ENCODE measurements around the gene ENGASE.

ENGASE gene

DNA sequence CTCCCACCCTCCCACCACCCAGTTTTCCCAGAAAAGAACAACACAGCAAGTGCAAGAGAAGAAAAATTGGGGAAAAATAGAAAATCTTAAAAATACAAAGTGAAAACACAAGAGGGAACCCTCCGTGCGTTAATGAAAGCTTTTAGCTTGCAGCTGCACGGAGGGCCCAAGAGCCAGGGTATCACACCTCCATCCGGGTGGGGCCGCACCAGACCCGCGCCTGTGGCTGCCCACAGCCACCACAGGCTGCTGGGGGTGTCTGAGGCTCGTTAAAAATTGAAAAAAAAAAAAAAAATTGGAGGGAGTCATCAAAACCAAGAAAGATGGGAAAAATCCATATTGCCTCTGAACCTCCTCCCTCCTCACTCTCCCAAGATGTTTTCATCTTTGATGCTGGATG is 18.6 kb downstream of the ENGASE start:
- no peak for DNase-seq (ENCODE audit: low read depth)

DNA sequence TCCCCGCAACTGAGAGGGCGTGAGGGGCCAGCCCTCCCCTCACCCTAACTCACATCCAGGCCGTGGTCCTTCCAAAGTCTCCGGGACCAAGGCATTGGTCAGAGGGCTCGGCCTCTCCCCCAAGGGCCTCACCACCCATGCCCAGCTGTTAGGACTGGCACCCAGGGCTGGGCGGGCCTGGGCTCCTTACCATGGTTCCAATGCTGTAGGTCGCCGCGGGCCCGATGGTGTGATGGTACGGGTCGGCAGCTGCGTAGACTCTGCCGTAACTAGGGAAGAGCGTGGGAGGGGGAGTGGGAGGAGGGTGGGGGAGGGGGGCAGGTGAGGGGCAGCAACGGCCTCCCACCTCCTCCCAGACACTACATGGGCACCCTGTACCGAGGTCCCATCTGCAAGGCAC is 19.6 kb downstream of the ENGASE start:
- DNase-seq (ENCODE audit: low read depth): no peak

DNA sequence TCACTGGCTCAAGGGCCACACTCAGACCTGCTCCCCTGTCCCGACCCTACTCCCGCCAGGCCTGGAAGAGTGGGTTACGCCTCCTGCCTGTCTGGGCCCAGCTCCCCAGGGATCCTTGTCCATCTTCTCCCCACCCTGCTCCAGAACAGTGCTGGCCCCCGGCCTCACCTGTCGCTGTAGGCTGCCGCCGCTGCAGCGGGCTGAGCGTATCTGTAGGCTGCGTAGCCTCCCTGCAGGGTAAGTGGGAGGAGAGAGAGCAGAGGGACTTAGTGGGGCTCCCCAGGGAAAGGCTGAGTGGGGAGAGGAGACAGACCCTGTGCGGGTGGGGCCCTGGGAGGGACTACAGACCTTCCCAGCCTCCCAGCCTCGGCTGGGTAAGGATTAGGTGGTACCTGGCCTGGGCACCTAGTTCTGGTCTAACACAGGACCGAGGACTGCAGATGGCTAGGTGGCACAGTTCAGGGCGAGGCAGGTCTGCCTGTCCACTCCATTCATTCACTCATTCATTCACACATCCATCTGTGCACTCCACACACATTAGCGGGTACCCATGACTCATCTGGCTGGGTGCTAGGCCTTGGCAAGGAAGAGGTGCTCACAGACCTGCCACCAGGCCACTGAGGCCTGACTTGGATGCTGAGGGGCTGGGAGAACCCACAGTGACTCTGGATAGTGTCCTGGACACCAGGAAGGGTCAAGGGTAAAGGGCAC is 20.9 kb downstream of the ENGASE start:
- DNase-seq (ENCODE audit: low read depth): no peak

DNA sequence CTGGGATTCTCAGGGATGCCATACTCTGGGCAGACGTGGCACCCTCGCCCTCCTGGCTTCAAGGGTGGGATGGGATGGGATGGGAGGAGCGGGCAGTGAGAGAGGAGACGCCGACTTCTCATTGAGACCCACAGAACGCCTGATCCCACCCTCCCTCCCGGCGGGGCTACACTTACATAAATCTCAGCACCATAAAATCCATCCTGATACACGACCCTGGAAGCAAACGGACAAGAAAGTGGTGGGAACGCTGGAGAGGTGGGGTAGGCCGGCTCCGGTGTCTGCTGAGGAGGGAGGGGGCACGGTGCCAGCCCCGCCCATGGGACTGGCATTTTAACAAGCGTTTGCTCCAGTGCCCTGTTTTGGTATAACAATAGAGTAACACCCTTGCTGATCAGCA is 21.9 kb downstream of the ENGASE start:
- DNase-seq (ENCODE audit: low read depth): no peak

DNA sequence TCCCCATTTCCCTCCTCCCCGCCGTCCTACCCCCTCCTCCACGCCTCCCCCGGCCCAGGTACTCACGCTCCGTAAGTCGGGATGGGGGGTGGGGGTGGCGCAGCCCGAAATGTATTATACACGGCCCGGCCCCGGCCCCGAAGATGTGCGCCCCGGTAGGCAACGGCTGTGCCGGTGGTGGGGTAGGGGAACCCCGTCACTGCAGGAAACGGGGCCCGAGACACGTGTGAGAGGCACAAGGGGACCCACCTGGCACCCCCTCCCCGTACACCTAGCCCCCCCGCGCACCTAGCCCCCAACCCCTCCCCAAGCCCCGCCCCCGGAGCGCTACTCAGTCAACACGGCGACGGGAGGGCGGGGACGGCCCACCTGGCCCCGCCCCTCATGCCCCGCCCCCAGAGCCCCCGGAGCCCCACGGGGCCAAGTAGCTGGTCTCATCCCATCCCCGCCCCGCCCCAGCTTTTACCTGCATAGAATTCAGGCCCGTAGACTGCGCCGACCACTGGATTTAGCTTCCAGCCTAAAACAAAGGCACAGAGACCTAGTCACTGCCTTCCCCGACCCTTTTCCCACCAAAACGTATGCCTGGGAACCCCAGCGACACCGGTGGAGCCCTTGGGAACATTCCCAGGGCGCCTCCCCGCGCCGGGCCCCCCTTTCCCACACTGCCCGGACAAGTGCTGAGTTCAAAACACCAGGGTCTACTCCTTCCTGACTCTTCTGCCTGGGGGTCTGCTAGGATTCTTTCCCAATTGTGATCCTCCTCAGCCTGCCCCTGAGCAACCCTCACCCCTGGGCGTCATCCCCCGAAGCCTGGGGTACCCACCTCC is 22.8 kb downstream of the ENGASE start:
- no peak for DNase-seq (ENCODE audit: low read depth)

DNA sequence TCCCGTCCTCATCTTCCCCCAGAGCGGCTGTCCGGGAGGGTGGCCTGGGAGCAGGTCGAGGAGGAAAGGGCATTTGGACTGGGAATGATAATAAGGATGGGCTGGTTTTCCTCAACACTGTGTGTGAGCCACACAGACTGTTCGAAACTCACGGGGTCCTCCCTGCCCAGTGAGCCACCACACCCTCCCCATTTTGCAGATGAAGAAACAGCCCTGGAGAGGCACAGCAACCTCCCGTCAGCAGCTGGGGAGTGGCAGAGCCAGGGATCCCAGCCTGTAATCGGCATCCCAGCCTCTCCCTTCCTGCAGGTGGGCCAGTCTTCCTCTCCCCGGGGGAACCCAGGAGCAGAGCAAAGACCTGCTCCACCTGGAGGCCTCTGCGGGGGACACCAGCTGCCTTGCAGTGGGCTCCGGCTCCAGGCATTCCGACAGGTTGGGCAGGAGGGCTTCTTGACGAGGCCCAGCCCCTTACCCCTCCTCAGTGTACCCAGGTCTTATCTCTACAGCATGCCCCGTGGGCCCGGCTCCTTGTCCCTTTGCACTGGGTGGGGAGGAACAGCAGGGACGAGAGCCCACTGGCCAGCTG is 23.8 kb downstream of the ENGASE start:
- DNase-seq (ENCODE audit: low read depth): no peak

DNA sequence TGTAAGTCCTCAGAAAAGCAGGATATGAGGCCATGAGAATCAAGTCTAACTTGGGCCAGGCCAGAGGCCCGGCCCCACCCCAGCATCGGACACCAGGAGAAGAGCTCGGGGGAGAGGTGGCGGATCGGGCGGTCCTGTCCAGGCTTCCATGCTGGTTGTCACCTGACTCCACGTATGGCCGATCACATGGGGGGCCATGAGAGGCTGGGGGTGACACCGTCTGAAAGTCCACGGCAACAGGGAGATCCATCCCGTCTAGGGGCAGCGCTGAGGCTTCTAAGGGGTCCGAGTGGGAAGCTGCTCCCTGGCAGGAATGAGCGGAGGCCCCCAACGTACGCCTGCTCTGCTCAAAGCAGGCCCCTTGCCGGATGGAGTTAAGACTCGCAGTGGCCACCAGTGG is 25.8 kb downstream of the ENGASE start:
- DNase-seq (ENCODE audit: low read depth): no peak

DNA sequence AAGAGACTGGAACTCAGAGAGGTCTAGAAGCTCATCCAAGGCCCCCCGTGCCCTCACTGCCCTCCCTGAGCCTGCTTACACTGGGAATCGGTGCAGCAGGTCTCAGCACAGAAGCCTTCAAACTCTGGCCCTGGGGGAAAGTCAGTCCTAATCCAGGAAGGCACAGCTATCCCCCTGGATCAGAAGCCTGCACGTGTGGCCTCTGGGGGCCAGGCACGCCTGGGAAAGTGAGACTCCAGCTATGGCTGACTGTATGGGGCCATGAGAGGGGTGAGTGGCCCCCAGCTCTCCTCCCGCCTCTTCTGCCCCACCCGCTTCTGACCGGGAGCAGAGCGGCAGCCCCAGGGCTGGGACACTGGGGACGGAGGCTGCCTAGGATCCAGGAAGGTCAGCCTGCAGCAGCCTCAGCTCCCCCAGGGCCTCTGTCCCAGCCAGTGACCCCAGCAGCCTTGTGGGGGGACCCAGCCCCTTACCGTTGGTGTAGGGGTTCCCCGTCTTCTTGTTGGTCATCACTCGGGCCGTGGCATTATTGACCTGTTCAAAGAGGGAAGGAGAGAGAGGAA is 26.6 kb downstream of the ENGASE start:
- no peak for DNase-seq (ENCODE audit: low read depth)

DNA sequence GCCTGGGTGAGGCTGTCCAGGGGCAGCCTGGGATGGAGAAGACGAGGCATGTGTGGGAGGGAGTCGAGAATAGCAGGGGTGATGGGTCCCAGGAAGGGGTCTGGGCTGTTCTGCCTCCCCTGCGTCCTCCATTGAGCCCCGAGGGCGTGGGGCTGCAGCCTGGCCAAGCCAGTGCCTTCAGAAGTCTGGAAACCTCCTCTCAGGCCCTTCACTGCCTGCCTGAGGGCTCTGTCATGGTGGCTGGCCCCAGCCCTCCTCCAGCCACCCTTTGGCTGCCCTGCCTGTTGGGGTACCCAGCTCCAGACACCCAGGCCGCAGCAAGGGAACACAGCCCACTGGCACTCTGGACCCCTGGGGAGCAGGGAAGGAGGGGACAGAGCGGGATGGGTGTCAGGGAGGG is 27.6 kb downstream of the ENGASE start:
- DNase-seq (ENCODE audit: low read depth): no peak

DNA sequence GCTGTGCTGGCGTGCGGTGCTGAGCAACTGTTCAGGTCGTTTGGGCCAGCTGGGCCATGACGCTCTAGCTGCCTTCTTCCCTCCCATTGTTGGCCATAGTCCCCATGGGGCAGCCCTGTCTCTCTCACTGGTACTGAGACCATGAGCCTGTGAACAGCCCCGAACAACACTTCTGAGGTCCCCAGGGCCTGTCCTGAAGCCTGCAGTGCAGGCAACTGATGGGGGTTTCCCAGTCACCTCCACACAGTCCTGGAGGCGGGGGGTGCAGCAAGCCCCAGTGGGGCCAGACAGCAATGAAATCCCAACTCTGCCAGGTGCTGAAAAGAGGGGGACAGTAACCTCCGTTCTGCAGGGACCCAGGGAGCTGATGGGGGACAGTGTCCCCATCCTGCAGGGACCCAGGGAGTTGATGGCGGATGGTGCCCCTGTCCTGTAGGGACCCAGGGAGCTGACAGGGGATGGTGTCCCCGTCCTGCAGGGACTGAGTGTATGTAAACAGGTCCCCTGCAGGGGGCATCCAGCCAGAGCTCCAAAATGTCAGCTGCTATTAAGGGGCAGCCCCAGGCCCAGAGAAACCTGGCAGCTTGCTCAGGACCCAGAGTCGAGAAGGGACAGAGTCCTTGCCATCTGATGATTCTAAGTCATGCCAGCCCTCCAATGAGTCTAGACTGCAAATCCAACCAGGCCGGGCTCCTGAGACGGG is 30.4 kb downstream of the ENGASE start:
- no peak for DNase-seq (ENCODE audit: low read depth)

DNA sequence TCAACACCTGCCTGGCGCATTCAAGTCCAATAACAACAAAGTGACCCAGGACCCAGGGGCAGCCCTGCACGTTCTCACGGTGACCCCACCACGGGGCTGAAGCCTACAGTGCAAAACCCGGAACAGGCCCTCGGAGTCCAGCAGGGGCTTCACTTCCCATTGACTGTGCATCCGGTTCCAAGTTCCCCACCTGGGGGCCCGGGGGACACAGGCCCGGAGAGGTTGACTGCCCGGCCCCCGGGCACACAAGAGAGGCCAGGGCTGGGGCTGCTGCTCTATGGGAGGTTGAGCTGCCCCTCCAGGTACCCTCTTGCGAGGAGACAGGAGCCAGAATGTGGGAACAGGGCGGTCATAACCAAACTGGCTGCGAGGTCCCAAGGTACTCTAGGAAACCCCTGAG is 31.3 kb downstream of the ENGASE start:
- no peak for DNase-seq (ENCODE audit: low read depth)

DNA sequence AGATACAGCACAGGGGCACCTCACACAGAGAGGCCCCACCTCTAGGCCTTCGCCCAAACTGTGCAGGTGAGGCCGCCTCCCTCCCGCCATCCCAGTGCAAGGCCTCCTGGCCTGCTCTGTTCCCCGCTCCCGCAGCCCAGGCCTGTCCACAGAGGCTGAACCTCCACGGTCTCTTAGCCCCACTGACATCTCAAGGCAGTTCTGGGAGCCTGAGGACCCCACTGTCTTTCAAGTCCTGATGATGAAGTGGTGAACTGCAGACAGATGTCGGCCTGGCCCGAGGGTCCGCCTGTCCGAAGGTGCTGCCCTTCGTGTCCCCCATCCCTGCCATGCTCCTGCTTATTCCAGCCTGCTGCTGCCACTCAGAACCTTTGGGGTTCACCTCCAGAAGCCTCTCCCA is 32.3 kb downstream of the ENGASE start:
- DNase-seq (ENCODE audit: low read depth): no peak

DNA sequence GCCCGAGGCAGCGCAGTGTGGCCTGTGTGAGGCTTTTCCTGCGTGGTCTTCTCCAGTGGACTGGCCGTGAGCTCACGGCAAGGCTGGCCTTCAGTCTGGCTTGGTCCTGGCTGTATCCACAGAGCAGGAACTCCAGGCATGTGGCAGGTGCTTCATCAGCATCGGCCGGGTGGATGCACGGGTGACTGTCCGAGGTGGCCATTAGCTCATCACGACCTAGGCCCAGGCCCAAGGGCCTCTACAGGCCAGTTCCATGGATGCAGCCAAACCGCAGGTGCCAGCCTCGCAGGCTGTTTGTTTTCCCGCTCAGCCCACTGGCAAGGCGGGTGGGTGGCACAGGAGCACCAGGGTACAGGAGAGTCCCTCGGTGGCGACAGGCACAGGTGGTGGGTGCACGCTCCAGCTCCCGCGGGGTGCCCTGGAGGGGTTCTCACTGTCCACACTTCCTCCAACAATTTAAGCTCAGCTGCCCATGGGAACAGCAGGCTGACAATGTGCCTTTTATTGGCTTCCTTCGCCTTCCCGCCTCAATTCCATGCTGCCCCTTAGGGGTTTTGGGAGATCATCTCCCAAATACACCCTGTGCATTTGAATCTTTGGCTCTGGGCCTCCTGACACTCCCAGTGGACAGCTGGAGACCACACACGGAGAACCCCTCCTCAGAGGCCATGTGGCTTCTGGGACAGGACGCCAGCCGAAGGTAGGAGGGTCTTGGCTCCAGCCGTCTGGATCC is 33.0 kb downstream of the ENGASE start:
- DNase-seq (ENCODE audit: low read depth): no peak

DNA sequence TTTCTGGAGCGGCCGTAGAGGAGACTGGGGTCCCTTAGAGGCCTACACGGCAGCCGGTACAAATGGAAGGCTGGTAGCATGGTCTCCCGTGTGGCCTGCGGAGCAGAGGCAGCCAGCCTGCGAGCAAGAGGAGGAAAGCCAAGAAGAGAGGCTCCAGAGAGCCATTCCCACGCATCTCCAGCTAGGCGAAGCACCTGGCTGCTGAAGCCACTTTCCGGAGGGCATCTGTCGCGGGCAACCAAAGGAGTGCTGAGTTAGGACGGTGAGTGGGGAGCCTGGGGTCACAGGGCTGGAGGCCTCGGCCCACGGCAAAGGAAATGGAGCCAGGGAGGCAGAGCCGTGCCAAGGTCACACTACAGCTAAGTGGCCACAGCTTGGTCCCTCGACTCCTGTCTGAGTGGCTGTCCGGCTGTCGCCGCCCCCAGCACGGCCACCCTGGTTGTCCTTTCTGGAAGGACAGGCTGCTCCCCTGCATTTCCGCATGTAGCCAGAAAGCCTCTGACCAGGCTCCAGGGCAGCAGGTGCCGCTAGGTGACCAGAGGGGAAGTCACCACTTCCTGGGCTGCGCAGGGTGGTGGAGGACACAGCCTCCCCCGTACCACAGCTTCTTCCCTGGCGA is 33.7 kb downstream of the ENGASE start:
- DNase-seq (ENCODE audit: low read depth): no peak

DNA sequence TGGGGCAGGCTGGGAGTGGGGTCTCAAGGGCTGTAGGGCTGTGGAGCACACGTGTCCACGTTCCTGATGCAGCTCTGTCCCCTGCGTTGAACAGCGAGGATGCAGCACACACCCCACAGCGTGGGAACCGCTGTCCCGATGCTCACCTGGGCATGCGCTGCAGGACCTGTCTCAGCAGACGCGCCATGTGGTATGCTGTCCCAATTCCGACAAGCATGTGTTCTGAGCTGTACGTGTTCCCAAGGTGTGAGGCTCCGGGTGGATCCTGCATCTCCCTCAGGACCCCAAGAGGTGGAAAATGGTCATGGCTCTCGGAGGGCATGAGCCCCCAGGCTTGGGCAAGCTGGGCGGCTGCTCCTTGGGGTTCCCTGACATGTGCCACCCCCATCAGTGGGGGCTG is 34.2 kb downstream of the ENGASE start:
- no peak for DNase-seq (ENCODE audit: low read depth)

DNA sequence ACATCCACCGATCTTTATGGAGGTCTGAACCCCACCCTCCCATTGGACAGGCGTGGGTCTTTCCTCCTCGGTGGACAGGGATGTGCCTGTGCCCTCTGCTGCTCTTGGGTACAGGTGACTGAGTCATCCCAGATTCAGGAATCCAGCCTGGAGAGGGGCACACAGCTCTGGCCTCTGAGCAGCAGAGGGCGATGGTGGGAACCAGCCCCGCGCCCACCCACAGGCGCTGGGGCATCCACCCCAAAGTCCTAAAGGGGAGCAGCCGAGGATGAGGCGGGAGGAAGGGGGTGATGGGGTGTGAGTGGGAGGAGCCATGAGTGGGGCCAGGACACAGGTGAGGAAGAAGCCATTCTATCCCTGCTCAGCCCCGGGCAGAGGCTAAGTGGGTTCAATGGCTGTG is 35.0 kb downstream of the ENGASE start:
- DNase-seq (ENCODE audit: low read depth): no peak

DNA sequence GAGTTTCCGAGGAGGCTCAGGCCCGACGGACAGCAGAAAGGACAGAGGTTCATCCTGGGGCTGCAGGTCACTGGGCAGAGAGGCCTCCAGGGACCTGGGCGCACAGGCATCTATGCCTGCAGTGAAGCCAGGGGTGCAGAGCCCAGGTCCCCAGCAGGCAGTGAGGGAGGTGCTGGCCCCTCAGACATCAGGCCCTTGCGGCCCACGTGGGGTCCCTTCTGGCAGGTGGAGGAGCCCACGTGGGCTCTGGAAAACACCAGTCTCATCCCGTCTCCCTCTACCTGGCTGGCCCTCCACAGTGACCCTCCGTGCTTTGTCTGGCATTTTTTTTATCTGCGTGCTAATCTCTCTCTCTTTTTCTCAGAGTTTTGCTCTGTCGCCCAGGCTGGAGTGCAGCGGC is 36.5 kb downstream of the ENGASE start:
- DNase-seq (ENCODE audit: low read depth): no peak

DNA sequence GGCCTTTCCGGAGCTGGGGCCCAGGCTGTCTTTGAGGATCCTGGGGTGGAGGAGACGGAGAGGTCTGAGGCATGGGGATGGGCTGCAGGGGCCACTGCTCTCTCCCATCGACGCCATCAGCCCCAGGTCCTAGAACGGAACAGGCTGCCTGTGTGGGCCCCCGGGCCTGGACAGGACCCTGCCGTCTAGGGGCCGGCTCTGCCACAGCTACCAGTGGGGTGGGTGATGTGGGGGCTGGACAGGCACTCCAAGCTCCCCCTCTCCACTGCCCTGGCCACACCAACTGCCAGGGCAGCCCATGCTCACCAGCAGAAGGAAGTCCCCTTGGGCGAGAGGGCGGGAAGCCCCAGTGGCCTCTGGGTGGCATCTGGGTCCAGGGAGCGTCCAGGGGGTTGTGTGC is 37.8 kb downstream of the ENGASE start:
- no peak for DNase-seq (ENCODE audit: low read depth)

DNA sequence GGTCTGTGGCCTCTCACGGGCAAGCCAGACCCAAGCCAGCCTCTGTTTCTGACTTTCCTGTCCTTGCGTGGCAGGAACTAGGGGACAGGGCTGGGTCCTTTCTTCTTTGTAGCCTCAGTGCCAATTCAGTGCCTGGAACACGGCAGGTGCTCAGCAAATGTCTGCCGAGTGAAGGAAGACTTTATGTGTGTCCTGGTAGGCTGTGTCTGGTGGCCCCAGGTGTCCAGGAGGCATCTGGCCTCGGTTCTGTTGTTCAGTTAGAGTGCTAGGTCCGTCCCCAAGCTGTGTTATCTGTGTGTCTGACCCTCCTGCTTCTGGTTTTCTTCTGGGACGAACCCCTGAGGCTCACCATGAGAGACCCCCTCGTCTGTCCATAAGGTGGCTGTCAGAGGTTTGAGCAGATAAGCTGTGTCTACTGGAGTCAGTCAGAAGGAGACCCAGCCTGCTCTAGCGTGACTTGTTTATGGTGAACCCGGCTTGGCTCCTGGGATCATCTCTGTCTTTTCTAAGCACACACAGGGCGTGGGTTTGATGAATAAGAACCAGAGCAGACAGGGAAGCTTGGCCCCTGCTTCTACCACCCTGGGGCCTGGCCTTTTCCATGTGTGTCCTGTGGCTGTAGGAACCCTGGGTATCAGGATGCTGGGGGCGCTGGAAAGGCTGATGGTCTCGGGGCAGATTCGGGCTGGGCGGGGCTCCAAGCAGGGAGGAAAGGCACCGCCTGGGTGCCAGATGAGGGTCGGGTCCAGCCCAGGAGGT is 39.3 kb downstream of the ENGASE start:
- DNase-seq (ENCODE audit: low read depth): no peak

DNA sequence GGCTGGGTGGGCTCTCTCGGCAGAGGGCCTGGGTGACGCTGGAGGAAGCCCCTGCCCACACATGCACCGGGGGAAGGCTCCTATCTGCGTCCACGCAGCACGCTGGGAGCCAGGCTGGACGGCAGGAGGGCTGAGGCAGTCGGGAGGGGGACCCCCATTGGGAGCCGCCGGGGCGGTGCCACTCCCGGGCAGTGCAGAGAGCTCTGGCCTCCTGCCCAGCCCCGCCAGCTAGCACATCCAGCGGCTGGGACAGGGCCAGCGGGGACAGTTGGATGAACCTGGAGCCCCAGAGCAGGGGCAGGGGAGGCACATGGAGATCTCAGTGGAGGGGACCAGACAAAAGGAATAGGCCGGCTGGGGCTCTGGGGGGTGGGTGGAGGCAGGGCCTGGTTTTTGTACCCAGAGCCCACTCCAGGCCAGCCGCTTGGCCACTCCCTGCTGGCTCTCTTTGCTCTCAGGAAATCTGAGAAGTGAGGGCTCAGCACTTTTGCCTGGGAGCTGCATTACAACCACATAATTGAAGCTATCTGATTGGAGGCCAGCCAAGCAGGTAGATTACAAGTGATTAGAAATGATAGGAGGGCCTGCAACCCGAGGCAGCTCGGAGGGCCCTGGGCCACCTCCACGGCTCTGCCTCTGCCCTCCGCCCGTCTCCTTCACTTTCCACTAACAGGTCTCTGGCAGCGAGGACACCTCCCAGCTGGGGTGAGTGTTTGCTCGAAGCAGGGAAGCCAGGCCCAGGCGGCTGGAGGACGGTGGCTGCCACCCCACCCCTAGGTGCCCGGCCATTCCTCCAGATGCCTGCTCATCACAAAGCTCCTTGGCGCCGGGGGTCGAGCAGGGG is 40.1 kb downstream of the ENGASE start:
- no peak for DNase-seq (ENCODE audit: low read depth)

Measured in activated T-cell treated with anti-CD3 and anti-CD28 coated beads for 24 hours (primary cell).